PFSK-1 (cell line): ENCODE results near the gene MED1.

Experiments used
- FOXP2 ChIP-seq: optimal IDR thresholded peaks from 2 replicates; pipeline ENCODE3; 2011; ENCODE audit warnings: borderline replicate concordance, control low read depth, inconsistent platforms; ENCODE audit not compliant: insufficient read depth; ENCODE audit errors: extremely low read length, extremely low read depth
- POLR2AphosphoS5 ChIP-seq: IDR thresholded peaks from 2 replicates; pipeline ENCODE4 v1.6.1; 2012; ENCODE audit warnings: low read depth, mild to moderate bottlenecking, control low read depth, low read length, moderate library complexity
- SIN3A ChIP-seq: IDR thresholded peaks from 2 replicates; pipeline ENCODE4 v1.6.1; 2012; ENCODE audit warnings: mild to moderate bottlenecking, low read length, moderate library complexity, borderline replicate concordance; ENCODE audit not compliant: insufficient read depth
- TAF1 ChIP-seq: IDR thresholded peaks from 2 replicates; pipeline ENCODE4 v1.6.1; 2012; ENCODE audit warnings: low read length, control low read depth, borderline replicate concordance; ENCODE audit not compliant: insufficient read depth
- TF ChIP-seq, protein P1 (sequence below), 2 experiments: IDR thresholded peaks; 2 replicates each; pipeline versions ENCODE4 v1.6.1 to v1.8.0; 2011 to 2012; ENCODE audit warnings: low read depth in 2 of 2, low read length in 2 of 2, control low read depth in 1 of 2, inconsistent platforms in 1 of 2, mild to moderate bottlenecking in 1 of 2, moderate library complexity in 1 of 2; ENCODE audit not compliant: insufficient read depth in 1 of 2

MED1 gene

DNA sequence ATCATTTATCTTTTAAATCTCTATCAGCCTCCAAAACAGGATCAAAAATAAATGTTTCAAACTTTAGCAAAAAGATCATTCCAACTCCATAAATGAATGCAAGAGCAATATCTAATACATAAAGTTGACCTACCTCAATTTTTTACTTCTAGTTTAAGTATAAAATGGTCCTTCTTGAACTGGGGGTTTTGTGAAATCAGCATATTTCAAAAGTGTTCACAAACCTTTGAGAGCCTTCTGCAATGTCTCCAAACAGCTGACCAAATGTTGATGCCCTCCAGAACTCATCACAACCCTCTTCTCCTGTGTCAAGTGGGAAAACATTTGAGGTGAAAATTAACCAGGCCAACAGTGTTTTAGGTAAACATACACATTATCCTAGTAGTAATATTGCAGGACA lies 7.7 kb downstream of the MED1 start:
- TF ChIP-seq FOXP2 (no peak), TAF1 (no peak), POLR2AphosphoS5 (no peak), SIN3A (no peak)
- TF ChIP-seq, protein P1, sequence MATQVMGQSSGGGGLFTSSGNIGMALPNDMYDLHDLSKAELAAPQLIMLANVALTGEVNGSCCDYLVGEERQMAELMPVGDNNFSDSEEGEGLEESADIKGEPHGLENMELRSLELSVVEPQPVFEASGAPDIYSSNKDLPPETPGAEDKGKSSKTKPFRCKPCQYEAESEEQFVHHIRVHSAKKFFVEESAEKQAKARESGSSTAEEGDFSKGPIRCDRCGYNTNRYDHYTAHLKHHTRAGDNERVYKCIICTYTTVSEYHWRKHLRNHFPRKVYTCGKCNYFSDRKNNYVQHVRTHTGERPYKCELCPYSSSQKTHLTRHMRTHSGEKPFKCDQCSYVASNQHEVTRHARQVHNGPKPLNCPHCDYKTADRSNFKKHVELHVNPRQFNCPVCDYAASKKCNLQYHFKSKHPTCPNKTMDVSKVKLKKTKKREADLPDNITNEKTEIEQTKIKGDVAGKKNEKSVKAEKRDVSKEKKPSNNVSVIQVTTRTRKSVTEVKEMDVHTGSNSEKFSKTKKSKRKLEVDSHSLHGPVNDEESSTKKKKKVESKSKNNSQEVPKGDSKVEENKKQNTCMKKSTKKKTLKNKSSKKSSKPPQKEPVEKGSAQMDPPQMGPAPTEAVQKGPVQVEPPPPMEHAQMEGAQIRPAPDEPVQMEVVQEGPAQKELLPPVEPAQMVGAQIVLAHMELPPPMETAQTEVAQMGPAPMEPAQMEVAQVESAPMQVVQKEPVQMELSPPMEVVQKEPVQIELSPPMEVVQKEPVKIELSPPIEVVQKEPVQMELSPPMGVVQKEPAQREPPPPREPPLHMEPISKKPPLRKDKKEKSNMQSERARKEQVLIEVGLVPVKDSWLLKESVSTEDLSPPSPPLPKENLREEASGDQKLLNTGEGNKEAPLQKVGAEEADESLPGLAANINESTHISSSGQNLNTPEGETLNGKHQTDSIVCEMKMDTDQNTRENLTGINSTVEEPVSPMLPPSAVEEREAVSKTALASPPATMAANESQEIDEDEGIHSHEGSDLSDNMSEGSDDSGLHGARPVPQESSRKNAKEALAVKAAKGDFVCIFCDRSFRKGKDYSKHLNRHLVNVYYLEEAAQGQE (IDR thresholded peaks at IDR 0.05; ENCODE audit: insufficient read depth in 1 of 2, low read depth in 2 of 2, low read length in 2 of 2), result no peak

DNA sequence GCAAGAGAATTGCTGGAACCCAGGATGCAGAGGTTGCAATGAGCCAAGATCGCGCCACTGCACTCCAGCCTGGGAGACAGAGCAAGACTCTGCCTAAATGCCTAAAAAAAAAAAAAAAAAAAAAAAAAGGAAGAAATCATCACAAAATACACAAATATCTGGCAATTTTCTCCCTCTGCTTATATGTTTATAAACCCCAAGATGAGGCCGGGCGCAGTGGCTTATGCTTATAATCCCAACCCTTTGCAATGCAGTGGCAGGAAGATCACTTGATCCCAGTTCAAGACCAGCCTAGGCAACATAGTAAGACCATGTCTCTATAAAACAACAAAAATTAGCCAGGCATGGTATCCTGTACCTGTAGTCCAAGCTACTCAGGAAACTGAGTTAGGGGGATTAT lies 21.5 kb downstream of the MED1 start:
- TF ChIP-seq, protein P1 (IDR thresholded peaks at IDR 0.05; ENCODE audit: insufficient read depth in 1 of 2, low read depth in 2 of 2, low read length in 2 of 2), result no peak
- TF ChIP-seq TAF1, result no peak
- TF ChIP-seq FOXP2, result no peak
- TF ChIP-seq SIN3A, result no peak
- TF ChIP-seq POLR2AphosphoS5, result no peak

DNA sequence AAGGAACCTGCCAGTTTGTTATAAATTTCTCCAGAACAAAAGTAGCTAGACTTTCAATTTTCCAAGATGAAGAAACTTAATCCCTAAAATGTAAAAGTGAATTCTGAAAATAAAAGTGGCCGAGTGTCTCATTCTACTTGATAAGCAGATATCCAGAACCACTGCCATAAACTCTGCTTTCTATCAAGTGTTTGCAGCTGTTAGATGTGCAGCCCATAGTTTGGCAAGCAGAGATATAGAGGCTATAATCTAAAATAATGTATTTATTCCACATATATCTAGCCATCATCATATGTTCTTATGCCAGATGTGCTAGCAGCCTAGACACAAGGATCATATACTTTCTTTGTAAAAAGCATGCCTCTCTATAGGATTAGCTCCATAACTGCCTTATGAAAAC lies 34.9 kb downstream of the MED1 start:
- TF ChIP-seq TAF1 (no peak), SIN3A (no peak), POLR2AphosphoS5 (no peak), FOXP2 (no peak)
- TF ChIP-seq, protein P1 (IDR thresholded peaks at IDR 0.05; ENCODE audit: insufficient read depth in 1 of 2, low read depth in 2 of 2, low read length in 2 of 2), result no peak

DNA sequence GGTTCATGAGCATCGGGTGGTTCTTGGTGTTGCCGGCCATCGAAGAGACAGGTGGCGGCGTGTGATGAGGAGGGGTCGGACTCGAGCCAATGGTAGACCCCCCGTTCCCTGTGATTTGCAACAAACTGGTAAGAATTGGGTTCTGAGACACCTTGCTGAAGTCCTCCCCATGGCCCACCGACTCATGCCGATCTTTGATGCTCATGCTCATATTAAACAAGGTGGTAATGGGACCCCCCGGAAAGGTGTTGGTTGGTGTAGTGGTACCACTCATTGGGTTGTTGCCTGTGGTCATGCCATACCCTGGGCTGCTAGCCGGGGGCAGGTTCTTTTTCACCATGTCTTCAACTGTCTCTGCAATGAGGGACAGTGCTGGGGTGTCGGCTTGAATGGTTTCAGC lies 40.8 kb downstream of the MED1 start:
- TF ChIP-seq TAF1 (no peak), SIN3A (no peak), FOXP2 (no peak), POLR2AphosphoS5 (no peak)
- TF ChIP-seq, protein P1 (IDR thresholded peaks at IDR 0.05; ENCODE audit: insufficient read depth in 1 of 2, low read depth in 2 of 2, low read length in 2 of 2), result no peak

DNA sequence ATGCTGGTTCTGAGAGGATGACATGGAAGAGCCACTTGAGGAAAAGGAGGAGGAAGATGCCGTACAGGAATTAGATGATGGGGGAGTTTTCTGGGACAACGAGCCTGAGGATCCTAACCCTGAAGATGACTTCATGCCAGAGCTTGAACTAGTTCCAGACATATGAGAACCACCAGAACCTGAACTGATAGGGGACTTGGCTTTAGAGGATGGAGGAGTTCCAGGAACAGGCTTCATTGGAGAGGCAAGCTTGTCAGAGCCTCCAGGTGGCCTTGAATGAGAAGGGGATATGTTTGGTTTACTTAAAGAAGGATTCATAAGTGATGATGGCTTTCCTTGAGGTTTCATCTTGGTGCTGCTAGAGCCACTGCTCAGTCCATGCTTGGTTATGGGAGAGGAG lies 42.7 kb downstream of the MED1 start:
- no peak for TF ChIP-seq FOXP2
- TF ChIP-seq POLR2AphosphoS5, result no peak
- TF ChIP-seq, protein P1 (IDR thresholded peaks at IDR 0.05; ENCODE audit: insufficient read depth in 1 of 2, low read depth in 2 of 2, low read length in 2 of 2), result no peak
- TF ChIP-seq TAF1, result no peak
